PC-3 (cell line): ENCODE results near the gene PRIM2.
"Not testable (repeated sequence)": the region's sequence is repeated elsewhere in the genome, so short reads cannot be mapped to it uniquely, and the experiment has no call there.

Experiments used
- CTCF ChIP-seq: fragments of 300-600 bp; sonication (generic); conservative IDR thresholded peaks from 2 replicates; pipeline ENCODE4 v1.5.1; 2017; ENCODE audit warnings: antibody characterized with exemption, low read depth, mild to moderate bottlenecking, low read length
- EZH2 ChIP-seq: fragments of 300-600 bp; sonication (generic); IDR thresholded peaks from one replicate; pipeline ENCODE4 v1.6.1; 2017; ENCODE audit warnings: antibody characterized with exemption, mild to moderate bottlenecking, low read length; ENCODE audit not compliant: unreplicated experiment
- EZH2phosphoT487 ChIP-seq: fragments of 300-600 bp; sonication (generic); IDR thresholded peaks from 2 replicates; pipeline ENCODE4 v1.6.1; 2018; ENCODE audit warnings: mild to moderate bottlenecking, antibody characterized with exemption, low read length, borderline replicate concordance

- not testable (repeated sequence) for TF ChIP-seq EZH2phosphoT487, CTCF, EZH2
These were observed 29.3 kb upstream of the PRIM2 start for GRCh38 chr6:57288136-57288535.
